IMR-90 (cell line): Measurements from ENCODE around the gene CASZ1. TPM values are rescaled to one million over a fixed set of nuclear protein-coding genes. Genes with fewer than 3 reads are reported as not detected.

Experiments used
- ATAC-seq: fragments of 200-7000 bp; cut with Tn5 transposase; 2 replicates; pipeline ENCODE4 v1.9.1; 2020; ENCODE audit warnings: low read depth, mild to moderate bottlenecking, moderate library complexity
- BruUV-seq: library from RNA; stranded (reverse); fragments of 400-500 nt; replicated peaks from 2 replicates; lab custom pipeline; 2021; lab: Mats Ljungman, UMichigan
- CTCF ChIA-PET: fragments of 300-600 bp; formaldehyde crosslinking; extraction: SDS; loops from one replicate; lab custom pipeline; 2021; ENCODE audit warnings: antibody characterized with exemption; lab: Yijun Ruan, JAX
- POLR2A ChIA-PET: fragments of 300-600 bp; sonication (Branson Sonifier 250); formaldehyde crosslinking; loops from one replicate; lab custom pipeline; 2022; ENCODE audit warnings: antibody characterized with exemption; ENCODE audit not compliant: unreplicated experiment; lab: Charles Lee
- DNase-seq: peaks from one replicate; pipeline ENCODE4 v3.0.0; 2013
- H2AFZ ChIP-seq: replicated peaks from 2 replicates; pipeline ENCODE3; 2013; ENCODE audit warnings: low read length, mild to moderate bottlenecking; ENCODE audit not compliant: poor library complexity
- H2AK5ac ChIP-seq: 2 replicates; pipeline ENCODE4 v1.6.1; 2013; ENCODE audit warnings: low read depth, low read length, inconsistent platforms
- H2AK9ac ChIP-seq: replicated peaks from 2 replicates; pipeline ENCODE3; 2013; ENCODE audit warnings: mild to moderate bottlenecking, low read depth, low read length, moderate library complexity; ENCODE audit not compliant: poor library complexity
- H2BK120ac ChIP-seq: 2 replicates; pipeline ENCODE4 v1.6.1; 2013; ENCODE audit warnings: low read depth, low read length, inconsistent platforms
- H2BK15ac ChIP-seq: 3 replicates; pipeline ENCODE4 v1.6.1; 2013; ENCODE audit warnings: low read depth, low read length, inconsistent platforms
- H2BK20ac ChIP-seq: 2 replicates; pipeline ENCODE4 v1.6.1; 2013; ENCODE audit warnings: low read depth, mild to moderate bottlenecking, inconsistent platforms, low read length, moderate library complexity
- H2BK5ac ChIP-seq: 2 replicates; pipeline ENCODE4 v1.6.1; 2013; ENCODE audit warnings: mild to moderate bottlenecking, low read depth, low read length, inconsistent platforms; ENCODE audit not compliant: poor library complexity, severe bottlenecking
- H3K14ac ChIP-seq: replicated peaks from 2 replicates; pipeline ENCODE4 v1.6.1; 2013; ENCODE audit warnings: low read depth, low read length, inconsistent platforms
- H3K18ac ChIP-seq: 2 replicates; pipeline ENCODE4 v1.6.1; 2013; ENCODE audit warnings: low read depth, low read length, control low read depth
- H3K23ac ChIP-seq: 2 replicates; pipeline ENCODE4 v1.6.1; 2013; ENCODE audit warnings: low read depth, low read length, inconsistent platforms
- H3K27ac ChIP-seq: 2 replicates; pipeline ENCODE4 v1.5.1; 2013; ENCODE audit warnings: mild to moderate bottlenecking, control low read depth, low read length; ENCODE audit not compliant: insufficient read depth
- H3K27me3 ChIP-seq: 2 replicates; pipeline ENCODE4 v1.6.1; 2013; ENCODE audit warnings: low read length; ENCODE audit not compliant: control insufficient read depth, insufficient read depth
- H3K36me3 ChIP-seq: 2 replicates; pipeline ENCODE4 v1.6.1; 2013; ENCODE audit warnings: low read length, mixed read lengths; ENCODE audit not compliant: control insufficient read depth, insufficient read depth
- H3K4ac ChIP-seq: 2 replicates; pipeline ENCODE4 v1.6.1; 2013; ENCODE audit warnings: low read depth, low read length, inconsistent platforms
- H3K4me1 ChIP-seq: 2 replicates; pipeline ENCODE4 v1.6.1; 2013; ENCODE audit warnings: low read length, mixed read lengths; ENCODE audit not compliant: control insufficient read depth, insufficient read depth
- H3K4me2 ChIP-seq: 2 replicates; pipeline ENCODE4 v1.6.1; 2013; ENCODE audit warnings: low read depth, mild to moderate bottlenecking, control low read depth, low read length, moderate library complexity
- H3K4me3 ChIP-seq: 2 replicates; pipeline ENCODE4 v1.5.1; 2013; ENCODE audit warnings: low read depth, mild to moderate bottlenecking, control low read depth, low read length, moderate library complexity; ENCODE audit not compliant: insufficient read depth
- H3K56ac ChIP-seq: 2 replicates; pipeline ENCODE4 v1.6.1; 2013; ENCODE audit warnings: low read length, inconsistent platforms; ENCODE audit not compliant: insufficient read depth; ENCODE audit errors: extremely low read depth
- H3K79me1 ChIP-seq, 2 experiments: 2 replicates each; pipeline ENCODE4 v1.6.1; 2013; ENCODE audit warnings: low read length in 2 of 2, inconsistent platforms in 1 of 2, low read depth in 1 of 2
- H3K9ac ChIP-seq: 2 replicates; pipeline ENCODE4 v1.6.1; 2013; ENCODE audit warnings: low read depth, low read length, control low read depth
- H3K9me1 ChIP-seq: 2 replicates; pipeline ENCODE4 v1.6.1; 2013; ENCODE audit warnings: low read length, inconsistent platforms; ENCODE audit not compliant: insufficient read depth
- H3K9me3 ChIP-seq: 2 replicates; pipeline ENCODE4 v1.6.1; 2013; ENCODE audit warnings: low read length; ENCODE audit not compliant: control insufficient read depth, insufficient read depth
- H4K20me1 ChIP-seq: 2 replicates; pipeline ENCODE4 v1.6.1; 2013; ENCODE audit warnings: low read length, inconsistent platforms; ENCODE audit not compliant: insufficient read depth
- H4K5ac ChIP-seq: 2 replicates; pipeline ENCODE4 v1.6.1; 2013; ENCODE audit warnings: mild to moderate bottlenecking, low read depth, low read length, control low read depth
- H4K8ac ChIP-seq, 2 experiments: 2 replicates each; pipeline ENCODE4 v1.6.1; 2013; ENCODE audit warnings: low read depth in 2 of 2, low read length in 2 of 2, control low read depth in 1 of 2, inconsistent platforms in 1 of 2
- H4K91ac ChIP-seq: 2 replicates; pipeline ENCODE4 v1.6.1; 2013; ENCODE audit warnings: low read depth, low read length, inconsistent platforms; ENCODE audit not compliant: insufficient read depth
- BHLHE40 ChIP-seq: fragments of 150-350 bp; IDR thresholded peaks from 2 replicates; pipeline ENCODE4 v1.6.1; 2016; ENCODE audit warnings: mild to moderate bottlenecking, low read depth, low read length
- CEBPB ChIP-seq: IDR thresholded peaks from 2 replicates; pipeline ENCODE4 v1.6.1; 2012; ENCODE audit warnings: low read depth, low read length, improper control_type of control experiment
- CHD1 ChIP-seq: IDR thresholded peaks from 2 replicates; pipeline ENCODE4 v1.6.1; 2012; ENCODE audit warnings: low read depth, low read length, improper control_type of control experiment
- CTCF ChIP-seq: conservative IDR thresholded peaks from 2 replicates; pipeline ENCODE4 v1.5.1; 2012; ENCODE audit warnings: mild to moderate bottlenecking, low read depth, low read length, improper control_type of control experiment
- ELK1 ChIP-seq: fragments of 150-350 bp; IDR thresholded peaks from 2 replicates; pipeline ENCODE4 v1.6.1; 2016; ENCODE audit warnings: low read depth, mild to moderate bottlenecking, low read length, moderate library complexity, borderline replicate concordance
- FOS ChIP-seq: fragments of 150-350 bp; IDR thresholded peaks from 2 replicates; pipeline ENCODE4 v1.6.1; 2016; ENCODE audit warnings: low read depth, low read length
- MAFK ChIP-seq: IDR thresholded peaks from 2 replicates; pipeline ENCODE4 v1.6.1; 2012; ENCODE audit warnings: low read depth, low read length, improper control_type of control experiment
- MAZ ChIP-seq: IDR thresholded peaks from 2 replicates; pipeline ENCODE4 v1.6.1; 2012; ENCODE audit warnings: low read depth, mild to moderate bottlenecking, low read length, improper control_type of control experiment, moderate library complexity, borderline replicate concordance
- MXI1 ChIP-seq: IDR thresholded peaks from 2 replicates; pipeline ENCODE4 v1.6.1; 2012; ENCODE audit warnings: low read depth, mild to moderate bottlenecking, low read length, moderate library complexity, borderline replicate concordance
- NFE2L2 ChIP-seq: fragments of 150-350 bp; IDR thresholded peaks from 2 replicates; pipeline ENCODE4 v1.6.1; 2016; ENCODE audit warnings: low read depth, mild to moderate bottlenecking, low read length
- POLR2A ChIP-seq: IDR thresholded peaks from 2 replicates; pipeline ENCODE4 v1.6.1; 2012; ENCODE audit warnings: mild to moderate bottlenecking, low read depth, low read length
- RAD21 ChIP-seq: IDR thresholded peaks from 2 replicates; pipeline ENCODE4 v1.6.1; 2012; ENCODE audit warnings: low read length, improper control_type of control experiment
- RCOR1 ChIP-seq: IDR thresholded peaks from 2 replicates; pipeline ENCODE4 v1.6.1; 2012; ENCODE audit warnings: mild to moderate bottlenecking, low read length, improper control_type of control experiment; ENCODE audit not compliant: insufficient replicate concordance
- RFX5 ChIP-seq: IDR thresholded peaks from 2 replicates; pipeline ENCODE4 v1.8.0; 2012; ENCODE audit warnings: low read depth, mild to moderate bottlenecking, low read length, moderate library complexity
- SMC3 ChIP-seq: fragments of 150-350 bp; IDR thresholded peaks from 2 replicates; pipeline ENCODE4 v1.6.1; 2016; ENCODE audit warnings: low read depth, mild to moderate bottlenecking, antibody characterized with exemption, low read length, moderate library complexity
- USF2 ChIP-seq: fragments of 150-350 bp; IDR thresholded peaks from 2 replicates; pipeline ENCODE4 v1.6.1; 2017; ENCODE audit warnings: mild to moderate bottlenecking, antibody characterized with exemption, low read length, low read depth
- WGBS, 2 experiments: methylation state at CpG; one replicate each; pipeline versions ENCODE4 v1.1.5 to v1.1.7; 2013; ENCODE audit warnings: missing lambda C conversion rate in 2 of 2; ENCODE audit not compliant: insufficient read length in 1 of 2; ENCODE audit errors: extremely low coverage in 2 of 2; 5-methylcytosine and 5-hydroxymethylcytosine counted together
- dilution Hi-C: fragments of 300-500 bp; cut with HindIII; formaldehyde crosslinking; loops from one replicate; pipeline ENCODE4 v1.14.3; 2018; ENCODE audit warnings: low sequenced_read_pairs; ENCODE audit not compliant: unreplicated experiment
- in situ Hi-C: fragments of 300-500 bp; cut with MboI; formaldehyde crosslinking; loops from 3 replicates; pipeline ENCODE4 v1.14.3; 2019; ENCODE audit warnings: low sequenced_read_pairs, inconsistent platforms, mixed read lengths
- intact Hi-C: fragments of 100-400 bp; cut with micrococcal nuclease; formaldehyde crosslinking; loops from 2 replicates; pipeline ENCODE4 v1.10.0; 2022
- polyA plus RNA-seq, 3 experiments: library from polyadenylated mRNA; depleted of rRNA; stranded (reverse); fragments of >200 nt; gene quantifications; 2 replicates each; pipeline ENCODE4 v1.2.3, GENCODE V29; 2012; ENCODE audit warnings: low replicate concordance in 1 of 3
- total RNA-seq: library from RNA; depleted of rRNA; stranded (reverse); fragments of >200 nt; gene quantifications from 2 replicates; pipeline ENCODE4 v1.2.3, GENCODE V29; 2012

The CASZ1 gene
- total and polyA plus RNA-seq, 2 of the 4 experiments (the other 2 are of a cell fraction): 0.18 to 0.24 TPM

GRCh38 chr1:10634075-10634427 is 162.4 kb downstream of the CASZ1 start:
- no peak overlapping the region for H3K4me3 ChIP-seq
- no peak overlapping the region for H3K4me2 ChIP-seq
- in situ Hi-C loops (no loop called here), intact Hi-C loops (no loop called here), dilution Hi-C loops (no loop called here)
- DNase-seq (no peak), ATAC-seq (no peak)
- TF ChIP-seq ELK1: no peak
- TF ChIP-seq MAZ: no peak
- TF ChIP-seq RFX5: no peak
- no peak for TF ChIP-seq BHLHE40
- TF ChIP-seq NFE2L2: no peak
- no peak for TF ChIP-seq MXI1
- no peak for TF ChIP-seq FOS
- TF ChIP-seq RAD21: no peak
- TF ChIP-seq CTCF: no peak
- TF ChIP-seq USF2: no peak
- TF ChIP-seq POLR2A: no peak
- no peak for TF ChIP-seq SMC3
- TF ChIP-seq CEBPB: no peak
- TF ChIP-seq CHD1: no peak
- TF ChIP-seq MAFK: no peak
- no peak for TF ChIP-seq RCOR1
- H2AK5ac ChIP-seq: no peak overlapping the region
- H3K4me1 ChIP-seq: peaks cover 9% of the 10 kb centered on the region
- POLR2A ChIA-PET: no interaction called here
- no peak overlapping the region for H4K8ac ChIP-seq
- no peak overlapping the region for H2BK120ac ChIP-seq
- H3K18ac ChIP-seq: no peak overlapping the region
- no peak overlapping the region for H3K4ac ChIP-seq
- peaks cover 2% of the 10 kb centered on the region; the same call in 1 of the 2 replicates for H3K9me1 ChIP-seq
- no peak overlapping the region for H2BK15ac ChIP-seq
- no peak overlapping the region for H3K23ac ChIP-seq
- H2BK20ac ChIP-seq: no peak overlapping the region
- no peaks in the 10 kb centered on the region for H3K79me1 ChIP-seq
- no TSS peak for BruUV-seq
- H2AK9ac ChIP-seq: no peak overlapping the region
- no peak overlapping the region for H2BK5ac ChIP-seq
- CTCF ChIA-PET: interaction anchor here (0.6 kb wide), 1 partner anchor 70 kb away, joined by 3 read pairs; no protein-coding TSS in a partner anchor
- H3K27me3 ChIP-seq: peaks cover 5% of the 10 kb centered on the region; the same call in 1 of the 2 replicates
- WGBS, 2 experiments: 95% methylated on average over 5 of the region's 8 CpGs; no CpG with 5 or more reads in 1 of the 2 experiments
- no peak overlapping the region for H4K91ac ChIP-seq
- no peaks in the 10 kb centered on the region for H3K9me3 ChIP-seq
- H2AFZ ChIP-seq: no peak overlapping the region
- no peak overlapping the region for H3K56ac ChIP-seq
- no peak overlapping the region for H3K9ac ChIP-seq
- H4K5ac ChIP-seq: no peak overlapping the region
- H3K27ac ChIP-seq: no peak overlapping the region
- no peak overlapping the region for H3K14ac ChIP-seq
- no peaks in the 10 kb centered on the region for H4K20me1 ChIP-seq
- peaks cover 4% of the 10 kb centered on the region; the same call in 1 of the 2 replicates for H3K36me3 ChIP-seq
